ENCODE data around the gene EML2.
"Not testable (repeated sequence)": the region's sequence is repeated elsewhere in the genome, so short reads cannot be mapped to it uniquely, and the experiment has no call there.

Gene EML2, protein sequence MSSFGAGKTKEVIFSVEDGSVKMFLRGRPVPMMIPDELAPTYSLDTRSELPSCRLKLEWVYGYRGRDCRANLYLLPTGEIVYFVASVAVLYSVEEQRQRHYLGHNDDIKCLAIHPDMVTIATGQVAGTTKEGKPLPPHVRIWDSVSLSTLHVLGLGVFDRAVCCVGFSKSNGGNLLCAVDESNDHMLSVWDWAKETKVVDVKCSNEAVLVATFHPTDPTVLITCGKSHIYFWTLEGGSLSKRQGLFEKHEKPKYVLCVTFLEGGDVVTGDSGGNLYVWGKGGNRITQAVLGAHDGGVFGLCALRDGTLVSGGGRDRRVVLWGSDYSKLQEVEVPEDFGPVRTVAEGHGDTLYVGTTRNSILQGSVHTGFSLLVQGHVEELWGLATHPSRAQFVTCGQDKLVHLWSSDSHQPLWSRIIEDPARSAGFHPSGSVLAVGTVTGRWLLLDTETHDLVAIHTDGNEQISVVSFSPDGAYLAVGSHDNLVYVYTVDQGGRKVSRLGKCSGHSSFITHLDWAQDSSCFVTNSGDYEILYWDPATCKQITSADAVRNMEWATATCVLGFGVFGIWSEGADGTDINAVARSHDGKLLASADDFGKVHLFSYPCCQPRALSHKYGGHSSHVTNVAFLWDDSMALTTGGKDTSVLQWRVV

DNA sequence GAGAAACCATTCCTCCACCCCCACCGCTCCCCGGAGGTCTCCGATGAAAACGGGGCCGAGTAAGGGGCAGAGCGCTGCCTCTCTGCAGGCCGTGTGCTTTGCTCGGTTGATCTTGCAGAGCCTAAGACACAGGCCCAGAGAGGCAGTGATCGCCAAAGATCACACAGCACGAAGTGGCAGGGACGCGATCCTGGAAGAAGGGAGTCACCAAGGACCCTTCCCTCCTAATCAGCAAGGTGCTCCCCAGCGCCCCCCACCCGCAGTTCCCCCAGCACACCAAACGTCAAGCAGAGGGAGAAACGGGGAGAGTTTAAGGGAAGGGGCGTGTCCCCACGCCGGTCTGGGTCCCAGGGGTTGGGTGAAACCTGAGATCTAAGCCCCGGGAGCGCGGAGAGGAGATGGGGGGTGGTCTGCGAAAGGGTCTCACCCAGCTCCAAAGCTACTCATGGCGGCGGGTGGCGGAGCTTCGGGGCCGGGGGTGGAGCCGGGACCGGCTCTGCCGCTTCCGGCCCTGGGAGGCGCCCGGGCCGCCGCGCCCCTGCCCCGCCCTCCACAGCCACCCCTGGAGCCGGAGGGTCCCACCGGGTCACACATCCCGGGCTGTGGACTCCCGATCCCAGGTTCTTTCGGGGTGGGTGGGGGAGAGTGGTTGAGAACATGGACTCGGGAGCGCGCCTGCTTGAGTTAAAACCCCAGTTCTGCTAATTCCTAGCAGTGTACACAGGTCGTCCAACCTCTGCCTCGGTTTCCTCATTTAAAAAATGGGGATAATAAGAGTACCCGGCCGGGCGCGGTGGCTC, at the start of gene EML2:
TSS of gene EML2 (minus strand) at position 468 of the 800 bp plus-strand sequence. CDS start at position 447, 21 bp downstream.
- DNase-seq (ENCODE audit: low spot score) = peak; percentile 50

DNA sequence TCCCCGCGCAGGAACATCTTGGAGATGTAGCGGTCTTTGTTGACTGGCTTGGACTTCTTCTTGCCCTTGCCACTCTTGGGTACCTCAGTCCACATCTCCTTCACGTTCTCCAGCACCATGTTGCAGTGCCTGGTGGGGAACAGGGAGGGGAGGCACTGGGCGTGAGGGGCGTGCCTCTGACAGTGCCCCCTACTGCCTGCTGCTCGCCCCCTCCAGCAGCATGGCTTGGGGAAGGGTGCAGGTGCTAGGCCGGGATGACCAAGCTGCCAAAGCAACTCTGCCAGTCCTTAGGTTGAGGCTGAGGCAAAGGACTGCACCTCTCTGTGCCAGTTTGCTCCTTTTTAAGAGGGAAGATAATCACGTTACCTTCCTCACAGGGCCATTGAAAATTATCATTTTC, 48.4 kb upstream of the EML2 start:
- no peak for DNase-seq (ENCODE audit: low spot score)

DNA sequence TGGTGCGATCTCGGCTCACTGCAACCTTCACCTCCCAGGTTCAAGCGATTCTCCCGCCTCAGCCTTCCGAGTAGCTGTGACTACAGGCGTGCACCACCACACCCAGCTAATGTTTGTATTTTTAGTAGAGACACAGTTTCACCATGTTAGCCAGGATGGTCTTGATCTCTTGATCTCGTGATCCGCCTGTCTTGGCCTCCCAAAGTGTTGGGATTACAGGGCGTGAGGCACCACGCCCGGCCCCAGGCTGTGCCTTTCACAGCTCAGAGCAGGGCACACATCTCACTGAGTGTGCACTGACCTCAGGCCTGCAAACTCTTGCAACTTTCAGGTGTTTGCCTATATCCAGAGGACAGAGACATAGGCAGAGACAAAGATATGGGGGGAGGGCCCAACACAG, 45.8 kb upstream of the EML2 start:
- not testable (repeated sequence) for DNase-seq (ENCODE audit: low spot score)

DNA sequence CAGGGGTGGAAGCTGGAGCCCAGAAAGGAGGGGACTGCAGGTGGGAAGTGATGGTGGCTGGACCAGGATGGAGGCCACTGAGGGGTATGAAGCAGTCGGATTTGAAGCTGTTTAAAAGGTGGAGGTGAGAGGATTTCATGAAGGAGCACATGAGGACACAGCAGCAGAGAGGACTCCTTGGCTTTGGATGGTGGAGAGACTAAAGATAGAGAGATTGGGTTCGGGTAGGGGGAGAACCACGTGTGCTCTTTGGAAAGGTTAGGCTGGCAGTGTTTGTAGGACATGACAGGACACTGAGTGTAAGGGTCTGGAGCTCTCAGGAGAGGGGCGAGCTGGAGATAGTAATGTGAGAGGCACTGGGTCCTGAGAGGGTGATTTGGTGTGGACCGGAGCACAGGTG, 43.7 kb upstream of the EML2 start:
- DNase-seq (ENCODE audit: low spot score) = no peak

DNA sequence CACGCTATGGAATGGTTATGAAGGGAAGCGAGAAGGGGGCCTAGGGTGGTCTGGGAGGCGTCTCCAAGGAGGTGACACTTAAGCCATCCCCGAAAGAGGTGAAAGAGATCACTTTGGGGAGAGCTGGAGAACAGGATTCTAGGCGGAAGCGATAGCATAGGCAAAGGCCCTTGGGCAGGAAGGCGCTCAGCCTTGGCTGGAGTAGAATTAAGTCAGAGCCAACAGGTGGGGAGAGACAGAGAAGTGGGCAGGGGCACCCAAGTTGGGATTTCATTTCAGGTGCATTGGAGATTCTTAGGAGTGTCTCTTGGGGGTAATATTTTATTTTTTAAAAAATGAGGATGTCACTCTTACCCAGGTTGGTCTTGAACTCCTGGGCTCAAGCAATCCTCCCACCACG, 42.9 kb upstream of the EML2 start:
- DNase-seq (ENCODE audit: low spot score) = no peak

DNA sequence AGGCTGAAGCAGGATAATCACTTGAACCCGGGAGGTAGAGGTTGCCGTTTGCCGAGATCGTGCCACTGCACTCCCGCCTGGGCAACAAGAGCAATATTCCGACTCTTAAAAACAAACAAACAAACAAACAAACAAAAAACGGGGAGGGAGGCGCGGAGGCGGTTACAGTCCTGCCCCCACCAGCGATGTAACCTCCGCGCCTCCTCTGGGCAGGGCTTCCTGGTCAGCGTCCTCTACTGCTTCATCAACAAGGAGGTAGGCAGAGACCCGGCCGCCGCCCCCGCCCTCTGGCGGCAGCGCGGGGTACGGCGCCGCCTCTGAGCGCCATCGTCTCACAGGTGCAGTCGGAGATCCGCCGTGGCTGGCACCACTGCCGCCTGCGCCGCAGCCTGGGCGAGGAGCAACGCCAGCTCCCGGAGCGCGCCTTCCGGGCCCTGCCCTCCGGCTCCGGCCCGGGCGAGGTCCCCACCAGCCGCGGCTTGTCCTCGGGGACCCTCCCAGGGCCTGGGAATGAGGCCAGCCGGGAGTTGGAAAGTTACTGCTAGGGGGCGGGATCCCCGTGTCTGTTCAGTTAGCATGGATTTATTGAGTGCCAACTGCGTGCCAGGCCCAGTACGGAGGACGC, 42.3 kb upstream of the EML2 start:
- peak; percentile 90 for DNase-seq (ENCODE audit: low spot score)

DNA sequence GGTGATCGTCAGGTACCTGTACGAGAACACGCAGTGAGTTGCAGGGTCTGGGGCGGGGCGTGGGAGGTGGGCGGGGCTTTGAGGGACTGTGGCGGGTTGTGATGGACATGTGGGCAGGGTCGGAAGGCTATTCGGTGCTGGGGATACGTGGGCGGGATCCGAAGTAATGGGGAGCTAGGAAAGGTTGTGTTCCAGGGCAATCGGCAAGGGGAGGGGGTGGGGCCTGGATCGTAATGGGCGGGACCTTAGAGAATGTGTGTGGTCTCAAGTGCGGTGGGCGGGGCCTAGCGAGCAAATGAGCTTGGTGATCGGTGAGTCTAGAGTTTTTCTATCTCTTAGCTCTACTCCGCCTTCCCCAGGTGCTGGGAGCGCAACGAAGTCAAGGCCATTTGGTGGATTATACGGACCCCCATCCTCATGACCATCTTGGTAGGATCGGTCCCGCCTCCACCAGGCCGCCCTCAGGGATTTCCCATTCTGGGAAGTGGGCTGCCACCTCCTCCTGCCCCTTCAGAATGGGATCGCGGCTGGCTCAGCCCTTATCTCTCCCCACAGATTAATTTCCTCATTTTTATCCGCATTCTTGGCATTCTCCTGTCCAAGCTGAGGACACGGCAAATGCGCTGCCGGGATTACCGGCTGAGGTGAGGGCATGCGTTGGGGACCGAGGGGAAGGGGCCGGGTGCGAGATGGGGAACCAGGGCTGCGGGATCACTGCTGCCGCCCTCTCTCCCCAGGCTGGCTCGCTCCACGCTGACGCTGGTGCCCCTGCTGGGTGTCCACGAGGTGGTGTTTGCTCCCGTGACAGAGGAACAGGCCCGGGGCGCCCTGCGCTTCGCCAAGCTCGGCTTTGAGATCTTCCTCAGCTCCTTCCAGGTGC, 38.4 kb upstream of the EML2 start:
- DNase-seq (ENCODE audit: low spot score) = peak; percentile 76

DNA sequence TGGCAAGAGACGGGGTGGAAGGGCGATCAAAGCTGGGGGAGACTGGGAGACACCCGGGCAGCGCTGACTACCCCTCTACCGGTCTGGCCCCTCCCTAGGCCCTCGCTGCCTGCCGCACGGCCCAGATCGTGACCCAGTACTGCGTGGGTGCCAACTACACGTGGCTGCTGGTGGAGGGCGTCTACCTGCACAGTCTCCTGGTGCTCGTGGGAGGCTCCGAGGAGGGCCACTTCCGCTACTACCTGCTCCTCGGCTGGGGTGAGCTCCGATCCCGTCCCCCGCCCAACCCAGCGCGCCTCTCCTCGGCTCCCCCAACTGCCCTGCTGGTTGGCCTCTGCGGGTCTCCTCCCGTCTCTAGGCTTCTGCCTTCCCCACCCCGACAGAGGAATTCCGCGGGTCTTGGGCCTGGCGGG, 37.7 kb upstream of the EML2 start:
- no peak for DNase-seq (ENCODE audit: low spot score)

DNA sequence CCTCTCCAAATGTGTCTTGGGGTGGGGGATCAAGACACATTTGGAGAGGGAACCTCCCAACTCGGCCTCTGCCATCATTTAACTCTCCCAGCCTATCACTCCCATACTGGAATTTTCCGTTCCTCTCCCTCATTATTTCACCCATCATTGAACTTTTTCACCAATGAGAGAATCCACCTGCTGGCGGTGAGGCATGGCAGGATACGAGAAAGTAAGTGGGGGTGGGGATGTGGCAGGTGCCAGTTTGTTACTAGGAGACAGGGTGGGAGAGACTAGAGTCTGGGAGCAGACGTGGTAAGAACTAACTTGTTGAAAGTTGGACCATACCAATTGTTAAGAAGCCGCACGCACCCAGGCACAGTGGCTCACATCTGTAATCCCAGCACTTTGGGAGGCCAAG, 35.7 kb upstream of the EML2 start:
- DNase-seq (ENCODE audit: low spot score) = no peak

DNA sequence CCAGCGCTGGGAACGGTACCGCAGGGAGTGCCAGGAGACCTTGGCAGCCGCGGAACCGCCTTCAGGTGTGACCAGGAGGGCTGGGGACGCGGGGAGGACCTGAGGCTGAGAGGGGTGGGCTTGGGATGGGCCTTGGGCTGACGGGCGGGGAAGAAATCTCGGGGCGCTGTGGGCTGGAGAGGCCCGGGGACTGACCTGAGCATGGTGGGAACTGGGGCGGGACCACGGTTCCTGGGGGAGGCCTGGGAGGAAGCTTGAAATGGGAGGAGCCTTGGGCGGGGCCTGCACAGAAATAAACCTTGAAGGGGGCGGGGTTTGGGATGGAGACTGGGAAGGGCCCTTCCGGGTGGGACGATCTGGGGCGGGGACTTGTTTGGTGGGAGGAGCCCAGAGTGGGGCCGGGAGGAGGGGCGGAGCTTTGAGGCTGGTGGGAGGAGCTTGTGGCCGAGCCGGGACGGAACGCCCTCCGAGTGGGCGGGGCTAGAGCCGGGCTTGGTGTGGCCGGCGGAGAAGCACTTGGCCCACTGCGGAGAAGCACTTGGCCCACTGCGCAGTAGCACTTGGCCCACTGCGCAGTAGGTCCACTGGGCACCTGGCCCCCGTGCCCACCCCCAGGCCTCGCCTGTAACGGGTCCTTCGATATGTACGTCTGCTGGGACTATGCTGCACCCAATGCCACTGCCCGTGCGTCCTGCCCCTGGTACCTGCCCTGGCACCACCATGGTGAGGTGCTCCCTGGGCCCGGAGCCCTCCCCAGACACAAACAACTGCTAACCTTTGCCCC, 31.7 kb upstream of the EML2 start:
- DNase-seq (ENCODE audit: low spot score) = peak; percentile 87

DNA sequence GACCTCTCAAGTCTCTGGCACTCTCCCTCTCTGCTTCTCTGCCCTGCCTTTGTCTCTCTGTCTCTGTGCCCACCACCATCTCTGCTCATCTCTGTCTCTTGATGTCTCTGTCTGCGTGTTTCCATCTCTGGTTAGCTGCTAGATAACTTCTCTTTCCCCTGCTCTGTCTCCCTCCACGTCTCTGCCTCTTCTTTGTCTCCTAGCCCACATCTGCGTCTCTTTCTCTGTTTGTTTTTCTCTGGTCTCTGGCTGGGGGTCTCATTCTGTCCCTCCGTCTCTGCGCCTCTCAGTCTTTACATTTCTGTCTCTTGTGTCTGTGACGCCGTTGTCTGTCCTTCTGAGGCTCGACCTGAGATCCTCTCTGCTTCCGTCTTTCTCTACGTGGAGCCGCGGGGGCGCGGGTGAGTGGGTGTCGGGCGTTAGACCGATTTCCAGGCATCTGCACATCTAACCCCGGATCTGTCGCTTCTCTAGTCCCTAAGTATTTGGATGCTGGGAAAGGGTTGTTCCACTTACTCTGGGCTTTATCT, 29.2 kb upstream of the EML2 start:
- DNase-seq (ENCODE audit: low spot score) = no peak

DNA sequence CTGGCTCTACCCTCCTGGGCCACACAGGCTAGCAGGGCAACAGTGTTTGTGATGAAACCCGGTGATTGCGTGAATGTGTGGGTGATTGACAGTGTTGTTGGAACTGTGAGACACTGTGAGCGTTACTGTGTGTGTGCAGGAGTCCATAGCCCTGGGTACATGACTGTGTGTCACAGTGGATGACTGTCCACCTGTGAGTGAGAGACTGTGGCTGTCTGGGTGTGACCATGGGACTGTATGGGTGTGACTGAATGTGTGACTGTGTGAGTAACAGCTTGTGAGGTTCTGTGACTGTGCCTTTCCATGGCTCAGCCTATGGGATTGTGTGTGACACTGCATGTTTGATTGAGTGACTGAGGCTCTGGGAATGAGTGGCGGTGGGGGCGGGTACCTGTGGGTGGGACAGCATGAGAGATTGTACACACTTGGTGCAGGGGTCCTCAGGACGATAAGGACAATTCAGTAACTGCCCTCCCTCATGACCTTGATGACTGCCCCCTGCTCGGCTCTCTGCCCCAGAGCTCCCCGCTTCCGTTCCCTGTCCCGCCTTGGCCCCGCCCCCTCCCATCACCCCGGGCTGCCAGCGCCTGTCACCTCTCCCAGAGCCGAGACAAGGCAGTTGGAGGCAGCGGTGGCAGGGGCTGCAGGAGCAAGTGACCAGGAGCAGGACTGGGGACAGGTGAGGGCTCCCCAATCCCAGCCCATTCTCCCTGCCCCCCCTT, 28.6 kb upstream of the EML2 start, which contains the start of gene GIPR:
TSS of gene GIPR (plus strand) at position 602 of the 722 bp plus-strand sequence. CDS start 1,300 bp downstream, outside the sequence.
- peak; percentile 62 for DNase-seq (ENCODE audit: low spot score)

DNA sequence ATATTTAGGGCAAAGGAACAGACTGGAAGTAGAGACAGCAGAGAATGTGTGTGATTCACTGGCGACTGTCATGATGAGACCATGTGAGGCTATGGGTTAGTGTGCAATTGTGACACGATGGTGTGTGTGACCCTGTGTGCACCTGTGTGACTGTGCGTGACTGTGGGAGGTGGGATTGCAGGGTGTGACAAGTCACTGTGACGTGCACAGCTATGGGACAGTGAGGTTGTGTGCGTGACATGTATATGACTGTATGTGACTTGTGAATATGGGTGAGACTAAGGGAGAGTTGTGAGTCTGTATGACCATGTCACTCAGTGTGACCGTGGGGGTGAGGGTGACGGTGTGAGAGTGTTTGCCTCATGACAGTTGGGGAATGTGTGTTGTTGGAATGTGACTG, 25.4 kb upstream of the EML2 start:
- DNase-seq (ENCODE audit: low spot score) = no peak

DNA sequence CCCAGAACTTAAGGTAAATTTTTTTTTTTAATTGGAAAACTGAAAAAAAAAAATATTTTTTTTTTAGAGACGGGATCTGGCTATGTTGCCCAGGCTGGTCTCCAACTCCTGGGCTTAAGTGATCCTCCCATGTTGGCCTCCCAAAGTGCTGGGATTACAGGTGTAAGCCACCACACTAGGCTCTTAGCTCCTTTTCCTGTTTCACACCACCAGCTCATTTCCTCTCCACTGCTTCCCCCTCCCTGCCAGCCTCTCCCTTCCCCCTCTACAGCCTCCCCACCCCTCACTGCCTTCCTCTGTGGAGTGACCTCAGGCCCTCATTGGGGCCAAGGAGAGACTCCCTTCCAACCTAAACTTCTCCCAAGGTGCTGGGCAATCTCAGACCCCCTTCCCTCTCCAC, 24.6 kb upstream of the EML2 start:
- DNase-seq (ENCODE audit: low spot score) = no peak

DNA sequence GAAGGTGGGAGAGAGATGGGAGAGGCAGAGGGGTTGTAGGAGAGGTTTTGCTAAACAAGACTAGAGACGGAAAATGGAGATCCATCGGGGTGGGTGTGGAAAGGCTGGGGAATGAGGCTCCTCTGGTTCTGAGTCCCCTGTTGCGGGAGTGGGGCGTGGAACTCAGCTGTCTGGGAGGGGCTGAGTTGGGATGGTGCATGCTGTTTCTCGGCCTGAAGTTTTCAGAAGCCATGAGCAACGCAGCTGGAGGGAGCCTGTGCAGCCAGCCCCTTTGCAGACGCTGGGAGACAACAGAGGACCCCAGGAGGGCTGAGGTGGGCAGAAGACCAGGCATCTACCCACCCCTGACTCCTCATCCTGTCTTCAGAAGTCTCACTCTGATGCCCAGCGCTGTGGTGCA, 21.4 kb upstream of the EML2 start:
- DNase-seq (ENCODE audit: low spot score) = no peak

DNA sequence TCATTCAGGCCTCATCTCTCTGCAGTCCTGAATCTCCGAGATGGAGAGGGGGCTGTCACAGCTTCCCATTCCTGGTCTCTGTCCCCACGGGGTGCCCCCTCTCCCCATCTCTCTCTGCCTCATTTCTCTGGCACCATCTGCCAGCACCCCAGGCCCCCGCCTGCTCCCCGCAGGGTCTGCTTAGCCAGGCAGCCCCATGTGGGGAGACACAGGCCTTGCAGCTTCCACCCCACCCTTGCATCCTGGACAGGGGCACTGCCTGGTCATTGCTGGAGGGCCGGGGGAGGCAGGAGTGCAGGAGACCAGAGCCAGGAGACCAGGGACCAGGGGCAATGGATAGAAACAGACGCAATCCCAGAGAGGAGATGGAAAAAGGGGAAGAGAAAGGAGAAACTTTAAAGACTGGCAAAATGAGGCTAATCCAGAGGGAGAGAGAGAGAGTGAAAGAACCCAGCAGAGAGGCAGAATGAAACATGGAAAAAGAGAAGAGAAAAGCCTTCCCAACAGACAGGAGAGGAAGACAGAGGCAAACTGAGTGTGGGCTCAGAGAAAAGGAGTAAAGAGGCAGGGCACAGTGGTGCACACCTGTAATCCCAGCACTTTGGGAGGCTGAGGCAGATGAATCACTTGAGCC, 20.0 kb upstream of the EML2 start:
- DNase-seq (ENCODE audit: low spot score) = no peak

DNA sequence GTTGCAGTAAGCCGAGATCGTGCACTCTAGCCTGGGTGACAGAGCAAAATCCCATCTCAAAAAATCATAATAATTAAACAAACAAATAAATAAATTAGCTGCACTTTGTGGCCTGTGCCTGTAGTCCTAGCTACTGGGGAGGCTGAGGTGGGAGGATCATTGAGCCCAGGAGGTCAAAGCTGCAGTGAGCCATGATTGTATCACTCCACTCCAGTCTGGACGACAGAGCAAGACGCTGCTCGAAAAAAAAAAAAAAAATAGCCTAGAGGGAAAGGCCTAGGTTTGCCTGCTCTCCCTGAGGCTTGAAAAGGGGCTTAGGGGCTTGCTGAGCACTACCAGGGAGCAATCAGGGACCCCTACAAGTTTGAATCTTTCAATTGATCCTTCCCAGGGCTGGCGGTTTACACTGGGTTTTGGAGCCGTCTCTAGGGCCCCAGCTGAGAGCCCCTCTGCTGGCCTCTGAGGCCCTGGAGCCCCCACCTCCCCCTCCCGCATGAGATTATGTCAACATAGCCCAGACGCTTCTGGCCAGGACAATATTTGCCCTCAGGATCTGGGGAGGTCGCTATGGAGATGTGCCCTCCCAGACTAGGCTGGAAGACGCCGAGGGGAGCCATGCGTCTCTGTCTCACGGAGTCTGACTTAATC, 18.4 kb upstream of the EML2 start:
- no peak for DNase-seq (ENCODE audit: low spot score)

DNA sequence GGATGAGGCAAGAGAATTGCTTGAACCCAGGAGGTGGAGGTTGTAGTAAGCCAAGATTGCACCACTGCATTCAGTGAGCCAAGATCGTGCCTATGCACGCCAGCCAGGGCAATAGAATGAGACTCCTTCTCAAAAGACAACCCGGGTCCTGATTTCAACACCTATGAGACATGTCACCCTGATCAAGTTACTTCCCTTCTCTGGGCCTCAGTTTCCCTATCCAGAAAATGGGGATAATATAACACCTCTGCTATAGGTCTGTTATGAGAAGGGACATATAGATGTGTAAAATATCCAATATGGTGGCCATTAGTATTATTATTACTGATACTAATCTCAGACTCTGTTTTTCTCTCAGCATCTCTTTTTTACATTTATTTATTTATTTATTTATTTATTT, 15.9 kb upstream of the EML2 start:
- no peak for DNase-seq (ENCODE audit: low spot score)
